Measurements from ENCODE around the gene TDRD7. TPM values are rescaled to one million over a fixed set of nuclear protein-coding genes. Genes with fewer than 3 reads are reported as not detected.

Gene TDRD7
- total and polyA plus RNA-seq, 2 of the 13 experiments (the other 11 are each of a cell fraction or from before 2014, with no cell fraction given), result 9.8 to 15.5 TPM

GRCh38 chr9:97398999-97399758, 12.7 kb upstream of the TDRD7 start (continued):
- TF ChIP-seq ETV5 (CRISPR knock-in tag; IDR thresholded peaks at IDR 0.05; ENCODE audit: borderline replicate concordance) (peak; percentile 17; the same call in 1 of the 2 replicates), ZMAT5 (CRISPR knock-in tag; IDR thresholded peaks at IDR 0.05; ENCODE audit: borderline replicate concordance, low read depth) (no peak), ZNF101 (CRISPR knock-in tag; IDR thresholded peaks at IDR 0.05; ENCODE audit: borderline replicate concordance, low read depth) (no peak), CHCHD3 (CRISPR knock-in tag; IDR thresholded peaks at IDR 0.05) (no peak), GATA4 (IDR thresholded peaks at IDR 0.05; ENCODE audit: borderline replicate concordance, low read depth) (no peak), CBX1 (IDR thresholded peaks at IDR 0.05; ENCODE audit: low read depth) (no peak), ZNF30 (CRISPR knock-in tag; IDR thresholded peaks at IDR 0.05) (no peak), GZF1 (CRISPR knock-in tag; IDR thresholded peaks at IDR 0.05) (no peak), MED1 (CRISPR knock-in tag; IDR thresholded peaks at IDR 0.05) (no peak), ZGPAT (CRISPR knock-in tag; IDR thresholded peaks at IDR 0.05) (peak; percentile 65; the same call in 1 of the 2 replicates), IRX3 (CRISPR knock-in tag; IDR thresholded peaks at IDR 0.05; ENCODE audit: borderline replicate concordance, low read depth) (no peak), HNF4G (IDR thresholded peaks at IDR 0.05; ENCODE audit: borderline replicate concordance, low read depth, low read length) (no peak), HNF4G (CRISPR knock-in tag; IDR thresholded peaks at IDR 0.05; ENCODE audit: borderline replicate concordance, low read depth) (no peak), MTA3 (CRISPR knock-in tag; IDR thresholded peaks at IDR 0.05) (no peak), SRSF4 (IDR thresholded peaks at IDR 0.05; ENCODE audit: low read depth, low read length, poor library complexity, severe bottlenecking) (no peak), ZNF136 (CRISPR knock-in tag; IDR thresholded peaks at IDR 0.05; ENCODE audit: low read depth) (no peak), ZNF614 (CRISPR knock-in tag; IDR thresholded peaks at IDR 0.05; ENCODE audit: borderline replicate concordance) (0 out of 2 replicates have a peak, but pooled peaks have one; percentile 33), CREB3 (CRISPR knock-in tag; IDR thresholded peaks at IDR 0.05) (no peak), ZNF816 (CRISPR knock-in tag; IDR thresholded peaks at IDR 0.05; ENCODE audit: borderline replicate concordance) (no peak), ARID3A (IDR thresholded peaks at IDR 0.05; ENCODE audit: low read depth, low read length) (no peak), ZNF225 (CRISPR knock-in tag; IDR thresholded peaks at IDR 0.05) (no peak), ZFP90 (CRISPR knock-in tag; IDR thresholded peaks at IDR 0.05; ENCODE audit: borderline replicate concordance) (no peak), ZNF674 (CRISPR knock-in tag; IDR thresholded peaks at IDR 0.05; ENCODE audit: low read depth) (no peak), NFE2 (CRISPR knock-in tag; IDR thresholded peaks at IDR 0.05) (no peak), NKX3-1 (CRISPR knock-in tag; IDR thresholded peaks at IDR 0.05) (no peak), HNRNPH1 (optimal IDR thresholded peaks at IDR 0.05; ENCODE audit: low read depth, low read length) (no peak), SIN3B (IDR thresholded peaks at IDR 0.05; ENCODE audit: low read length) (no peak), SMYD3 (CRISPR knock-in tag; IDR thresholded peaks at IDR 0.05) (no peak)

All from HepG2 (cell line).